ENCODE data around the gene MISFA. TPM values are rescaled to one million over a fixed set of nuclear protein-coding genes. Genes with fewer than 3 reads are reported as not detected.

Gene MISFA
- total and polyA plus RNA-seq, 2 experiments from 2014 or later = 5.1 TPM; not detected in 1

DNA sequence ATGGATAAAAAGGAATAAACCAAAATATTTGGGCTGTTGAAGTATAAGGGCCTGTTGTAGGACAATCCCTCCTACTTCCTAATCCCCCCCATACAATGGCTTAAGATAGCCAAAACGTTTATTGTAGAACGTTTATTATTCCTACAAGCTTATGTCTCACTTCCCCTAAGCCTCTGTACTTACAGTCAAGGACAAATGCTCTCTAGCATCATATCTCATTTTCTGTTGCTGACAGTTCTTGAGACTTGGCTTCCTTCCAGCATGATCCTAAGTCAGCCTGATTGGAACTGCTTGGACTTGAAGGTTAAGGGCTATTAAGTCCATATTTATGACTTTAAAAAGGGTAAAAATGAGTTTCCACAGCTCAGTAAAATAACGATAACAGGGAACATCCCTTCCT, 8.8 kb downstream of the MISFA start:
- H3K4me1 ChIP-seq (ENCODE audit: insufficient read depth) = peaks cover 8% of the 10 kb centered on the region; the same call in 1 of the 2 replicates
- H3K4me3 ChIP-seq = no peak overlapping the region
- H3K36me3 ChIP-seq (ENCODE audit: insufficient read depth) = peaks cover 12% of the 10 kb centered on the region
- no peaks in the 10 kb centered on the region for H3F3A ChIP-seq (replicated peaks; ENCODE audit: low read depth)
- no peaks in the 10 kb centered on the region for H3K79me2 ChIP-seq (replicated peaks; ENCODE audit: insufficient read depth)
- H3K27me3 ChIP-seq (ENCODE audit: insufficient read depth) = no peaks in the 10 kb centered on the region
- Mint-ChIP-seq H3K27ac (no peak overlapping the region), H3K9me3 (no peaks in the 10 kb centered on the region), H3K4me1 (peaks cover 5% of the 10 kb centered on the region; the same call in 2 of the 3 replicates), H3K27me3 (ENCODE audit: insufficient read depth, low read depth, poor library complexity) (no peaks in the 10 kb centered on the region), H3K36me3 (ENCODE audit: low read depth) (peaks cover 20% of the 10 kb centered on the region; the same call in 2 of the 3 replicates), H3K4me3 (no peak overlapping the region)
- H3K4me2 ChIP-seq = no peak overlapping the region
- peaks cover 9% of the 10 kb centered on the region; the same call in 1 of the 2 replicates for H4K20me1 ChIP-seq (replicated peaks; ENCODE audit: insufficient read depth)
- DNase-seq (ENCODE audit: low spot score) = no peak
- TF ChIP-seq POLR2AphosphoS5 (IDR thresholded peaks at IDR 0.05; ENCODE audit: low read depth) (no peak), NANOG (IDR thresholded peaks at IDR 0.05; ENCODE audit: borderline replicate concordance) (no peak), STAT1 (IDR thresholded peaks at IDR 0.05; ENCODE audit: unreplicated experiment) (no peak), JUNB (IDR thresholded peaks at IDR 0.05; ENCODE audit: unreplicated experiment) (no peak)
- H3K9me2 ChIP-seq (ENCODE audit: insufficient read depth) = no peaks in the 10 kb centered on the region
- no peak for ATAC-seq
- H3K27ac ChIP-seq (ENCODE audit: low read depth) = peak overlapping the region; percentile 41; the same call in 1 of the 2 replicates
- H2AFZ ChIP-seq = no peak overlapping the region

- Mint-ChIP-seq H3K4me1 (peaks cover 5% of the 10 kb centered on the region; the same call in 2 of the 3 replicates), H3K9me3 (no peaks in the 10 kb centered on the region), H3K27me3 (ENCODE audit: insufficient read depth, low read depth, poor library complexity) (no peaks in the 10 kb centered on the region), H3K36me3 (ENCODE audit: low read depth) (peaks cover 26% of the 10 kb centered on the region), H3K27ac (no peak overlapping the region), H3K4me3 (no peak overlapping the region)
- H3F3A ChIP-seq (replicated peaks; ENCODE audit: low read depth) = no peaks in the 10 kb centered on the region
- H3K4me1 ChIP-seq (ENCODE audit: insufficient read depth) = peaks cover 8% of the 10 kb centered on the region; the same call in 1 of the 2 replicates
- no peak overlapping the region for H3K27ac ChIP-seq (ENCODE audit: low read depth)
- H3K79me2 ChIP-seq (replicated peaks; ENCODE audit: insufficient read depth) = no peaks in the 10 kb centered on the region
- H3K36me3 ChIP-seq (ENCODE audit: insufficient read depth) = peaks cover 15% of the 10 kb centered on the region
- no peaks in the 10 kb centered on the region for H3K9me2 ChIP-seq (ENCODE audit: insufficient read depth)
- ATAC-seq (no peak), DNase-seq (ENCODE audit: low spot score) (no peak)
- no peak overlapping the region for H3K4me2 ChIP-seq
- no peak overlapping the region for H3K4me3 ChIP-seq
- H3K27me3 ChIP-seq (ENCODE audit: insufficient read depth) = no peaks in the 10 kb centered on the region
- no peak overlapping the region for H2AFZ ChIP-seq
- H4K20me1 ChIP-seq (replicated peaks; ENCODE audit: insufficient read depth) = peaks cover 9% of the 10 kb centered on the region; the same call in 1 of the 2 replicates
- TF ChIP-seq EZH2phosphoT487 (IDR thresholded peaks at IDR 0.05; ENCODE audit: unreplicated experiment) (no peak), JUNB (IDR thresholded peaks at IDR 0.05; ENCODE audit: unreplicated experiment) (no peak), CTCF (conservative IDR thresholded peaks at IDR 0.05; ENCODE audit: low read depth in 2 of 2) (no peak), NANOG (IDR thresholded peaks at IDR 0.05; ENCODE audit: borderline replicate concordance) (no peak), POLR2AphosphoS5 (IDR thresholded peaks at IDR 0.05; ENCODE audit: low read depth) (no peak), EZH2 (IDR thresholded peaks at IDR 0.05; ENCODE audit: low read depth, unreplicated experiment) (no peak), REST (IDR thresholded peaks at IDR 0.05; ENCODE audit: unreplicated experiment) (no peak), ZNF114 (CRISPR knock-in tag; IDR thresholded peaks at IDR 0.05) (no peak), ZNF331 (CRISPR knock-in tag; IDR thresholded peaks at IDR 0.05; ENCODE audit: low read depth) (no peak), STAT1 (IDR thresholded peaks at IDR 0.05; ENCODE audit: unreplicated experiment) (no peak), CREB1 (CRISPR knock-in tag; IDR thresholded peaks at IDR 0.05; ENCODE audit: low read depth) (no peak)
- TF ChIP-seq, protein P1, sequence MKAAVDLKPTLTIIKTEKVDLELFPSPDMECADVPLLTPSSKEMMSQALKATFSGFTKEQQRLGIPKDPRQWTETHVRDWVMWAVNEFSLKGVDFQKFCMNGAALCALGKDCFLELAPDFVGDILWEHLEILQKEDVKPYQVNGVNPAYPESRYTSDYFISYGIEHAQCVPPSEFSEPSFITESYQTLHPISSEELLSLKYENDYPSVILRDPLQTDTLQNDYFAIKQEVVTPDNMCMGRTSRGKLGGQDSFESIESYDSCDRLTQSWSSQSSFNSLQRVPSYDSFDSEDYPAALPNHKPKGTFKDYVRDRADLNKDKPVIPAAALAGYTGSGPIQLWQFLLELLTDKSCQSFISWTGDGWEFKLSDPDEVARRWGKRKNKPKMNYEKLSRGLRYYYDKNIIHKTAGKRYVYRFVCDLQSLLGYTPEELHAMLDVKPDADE (IDR thresholded peaks at IDR 0.05) = no peak
Observed at GRCh38 chr11:18611196-18611595, 11.6 kb downstream of the MISFA start.
